K562 treated with DMSO at 1 percent for 12 hours (cell line): Measurements from ENCODE around the gene SRR. TPM values are rescaled to one million over a fixed set of nuclear protein-coding genes. Genes with fewer than 3 reads are reported as not detected.

ENCODE experiments used
- total RNA-seq: library from RNA; unstranded; fragments of 300-600 nt; gene quantifications from 2 replicates; pipeline ENCODE4 v1.2.3, GENCODE V29; 2022; ENCODE audit not compliant: insufficient read depth

SRR gene, protein sequence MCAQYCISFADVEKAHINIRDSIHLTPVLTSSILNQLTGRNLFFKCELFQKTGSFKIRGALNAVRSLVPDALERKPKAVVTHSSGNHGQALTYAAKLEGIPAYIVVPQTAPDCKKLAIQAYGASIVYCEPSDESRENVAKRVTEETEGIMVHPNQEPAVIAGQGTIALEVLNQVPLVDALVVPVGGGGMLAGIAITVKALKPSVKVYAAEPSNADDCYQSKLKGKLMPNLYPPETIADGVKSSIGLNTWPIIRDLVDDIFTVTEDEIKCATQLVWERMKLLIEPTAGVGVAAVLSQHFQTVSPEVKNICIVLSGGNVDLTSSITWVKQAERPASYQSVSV
- total RNA-seq = 4.6 and 8.7 TPM in 2 replicates

GRCh38 chr17:2303204-2304188, at the start of gene SRR, which contains the start of gene SMG6:
SRR (plus strand) TSS chr17:2303950; CDS start chr17:2315561, 11,611 bp downstream.
SMG6 (minus strand) TSS chr17:2303785; CDS start chr17:2303720, 65 bp downstream.

GRCh38 chr17:2336215-2336851, 32.6 kb downstream of the SRR start, which contains the start of gene TSR1:
TSR1 (minus strand) TSS chr17:2336457; CDS start chr17:2336427, 30 bp downstream.

DNA sequence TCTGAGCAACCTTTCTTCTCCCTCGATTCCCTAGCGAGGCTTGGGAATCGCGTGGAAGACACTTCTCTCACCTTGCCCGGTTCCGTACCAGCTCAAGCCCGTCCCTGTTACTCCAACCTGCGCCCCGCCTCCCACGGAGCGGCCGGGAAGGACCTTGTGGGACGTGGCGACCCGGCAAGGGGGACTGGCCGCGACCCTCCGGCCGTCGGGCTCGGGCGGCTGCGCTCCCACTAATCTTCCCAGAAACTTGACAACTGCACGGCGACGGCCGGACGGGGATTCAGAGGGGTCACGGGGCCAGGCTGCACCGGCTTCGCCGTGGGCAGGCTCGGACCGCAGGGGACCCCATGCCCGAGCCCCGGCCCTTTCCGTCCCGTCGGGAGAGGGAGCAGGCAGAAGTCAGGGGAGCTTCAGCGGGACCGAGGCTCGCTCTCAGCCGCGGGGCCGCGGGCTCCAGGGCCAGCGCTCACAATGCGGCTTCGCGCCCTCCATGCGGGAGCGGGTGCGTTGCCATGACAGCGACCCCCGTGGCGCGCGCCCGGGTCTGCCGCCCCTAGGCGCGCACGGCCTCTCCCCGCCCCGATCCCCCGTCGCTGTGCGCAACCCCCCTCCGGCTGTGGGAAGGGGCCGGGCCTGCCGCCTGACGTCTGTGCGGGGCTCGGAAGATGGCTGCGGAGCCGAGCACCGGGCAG, 33.2 kb downstream of the SRR start, which contains the start of gene SGSM2:
TSS of gene SGSM2 (plus strand) at position 650 of the 692 bp plus-strand sequence. CDS start 188 bp downstream, outside the sequence.

Other genes with a start within 250 kb of the SRR start
- 0.33 and 1.6 TPM in 2 replicates for gene HIC1, start 248.8 kb upstream of the SRR start, total RNA-seq
- gene SMG6, start 165 bp upstream of the SRR start, total RNA-seq = 9.5 and 19.5 TPM in 2 replicates
- 5.3 and 17.3 TPM in 2 replicates for gene TSR1, start 32.5 kb downstream of the SRR start, total RNA-seq
- 11.2 and 24.1 TPM in 2 replicates for gene SGSM2, start 33.6 kb downstream of the SRR start, total RNA-seq
- 5.2 and 8.5 TPM in 2 replicates for gene MNT, start 97.1 kb downstream of the SRR start, total RNA-seq
- gene METTL16, start 207.9 kb downstream of the SRR start, total RNA-seq = 4.1 and 14.6 TPM in 2 replicates